ENCODE data around the gene SYNGR2.

GRCh38 chr17:78146471-78146869, 21.9 kb upstream of the SYNGR2 start:
- no peak for TF ChIP-seq CTCF (IDR thresholded peaks at IDR 0.05)
- no peak for TF ChIP-seq POLR2AphosphoS5 (IDR thresholded peaks at IDR 0.05)
- TF ChIP-seq POLR2A (IDR thresholded peaks at IDR 0.05; ENCODE audit: low read depth) = no peak
